Inferior parietal cortex (tissue), 1 donor: Measurements from ENCODE around the gene TRIM2.
"Not testable (repeated sequence)": the region's sequence is repeated elsewhere in the genome, so short reads cannot be mapped to it uniquely, and the experiment has no call there.

Source experiments
- DNase-seq: peaks from one replicate; pipeline ENCODE4 v3.0.0-alpha.2; 2016; ENCODE audit errors: extremely low spot score

The TRIM2 gene

DNA sequence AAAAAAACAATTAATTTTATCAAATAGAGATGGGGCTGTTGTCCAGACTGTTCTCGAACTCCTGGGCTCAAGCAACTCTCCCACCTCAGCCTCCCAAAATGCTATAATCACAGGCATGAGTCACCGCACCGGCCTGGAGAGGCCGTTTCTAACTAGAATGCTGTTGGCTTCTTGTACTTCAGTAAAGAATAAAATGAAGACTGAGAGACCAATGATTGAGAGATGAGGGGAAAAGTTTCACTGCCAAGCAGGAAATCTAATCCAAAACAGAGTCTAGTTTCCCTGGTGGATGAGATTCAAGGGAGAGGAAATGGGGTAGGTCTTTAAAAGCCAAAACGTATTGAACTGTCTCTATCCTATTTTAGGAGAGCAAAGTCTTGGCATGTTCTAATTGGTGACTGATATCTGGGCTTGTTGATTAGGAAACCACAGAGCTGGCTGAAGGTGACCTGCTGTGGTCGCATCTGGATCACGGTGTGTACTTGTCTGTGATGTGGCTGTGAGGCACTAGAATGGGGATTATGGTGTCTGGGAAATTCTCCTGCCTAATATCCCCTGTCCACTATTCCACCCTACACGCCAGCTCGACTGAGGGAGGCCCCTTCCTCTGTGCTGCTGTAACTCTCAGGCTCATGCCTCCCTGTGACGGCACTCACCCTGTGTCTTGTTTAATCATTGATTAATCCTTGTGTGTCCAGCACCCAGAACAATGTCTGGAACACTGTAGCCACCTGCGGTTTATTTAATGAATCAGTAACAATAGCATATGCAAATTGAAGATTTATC, 15.0 kb upstream of the TRIM2 start:
- DNase-seq = no peak

DNA sequence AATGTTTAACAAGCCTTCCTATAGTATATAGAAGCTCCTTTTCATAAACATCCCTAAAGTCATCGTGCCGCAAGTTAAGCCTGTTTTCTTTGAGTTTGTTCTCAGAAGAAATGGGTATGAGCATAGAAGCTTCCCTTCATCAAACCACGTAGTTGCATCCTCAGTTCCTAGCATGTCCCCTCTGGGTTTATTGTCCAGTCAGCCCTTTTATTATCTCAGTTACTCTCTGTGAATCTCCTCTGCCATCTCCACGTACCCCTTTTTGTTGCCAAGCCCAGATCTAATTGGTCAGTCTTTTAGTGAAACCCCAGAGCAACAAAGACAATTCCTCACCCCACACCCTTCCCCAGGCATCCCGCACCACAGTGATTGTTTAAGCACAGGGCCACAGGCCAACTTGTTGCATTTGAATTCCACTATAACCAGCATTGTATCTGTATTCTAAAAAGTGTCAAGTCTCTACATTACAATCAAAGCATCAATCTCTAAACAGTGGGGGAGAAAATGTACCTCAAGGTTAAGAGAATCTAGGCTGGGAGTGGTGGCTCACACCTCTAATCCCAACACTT, 12.4 kb upstream of the TRIM2 start:
- DNase-seq = no peak

DNA sequence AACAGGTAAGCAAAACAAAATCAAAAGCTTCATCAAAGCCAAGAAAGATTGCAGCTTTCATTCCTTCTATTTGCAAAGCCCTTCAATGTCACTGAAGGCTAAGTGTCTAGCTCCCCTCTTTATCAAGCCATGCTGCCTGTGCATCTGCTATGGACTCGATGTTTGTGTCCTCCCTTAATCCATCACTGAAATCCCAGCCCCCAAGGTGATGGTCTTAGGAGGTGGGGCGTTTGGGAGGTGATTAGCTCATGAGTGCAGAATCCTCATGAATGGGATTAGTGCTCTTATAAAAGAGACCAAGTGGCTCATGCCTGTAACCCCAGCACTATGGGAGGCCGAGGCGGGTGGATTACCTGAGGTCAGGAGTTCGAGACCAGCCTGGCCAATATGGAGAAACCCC, 6.9 kb upstream of the TRIM2 start:
- no peak for DNase-seq

- no peak for DNase-seq
Measured at GRCh38 chr4:153198719-153199118, 5.5 kb upstream of the TRIM2 start.

DNA sequence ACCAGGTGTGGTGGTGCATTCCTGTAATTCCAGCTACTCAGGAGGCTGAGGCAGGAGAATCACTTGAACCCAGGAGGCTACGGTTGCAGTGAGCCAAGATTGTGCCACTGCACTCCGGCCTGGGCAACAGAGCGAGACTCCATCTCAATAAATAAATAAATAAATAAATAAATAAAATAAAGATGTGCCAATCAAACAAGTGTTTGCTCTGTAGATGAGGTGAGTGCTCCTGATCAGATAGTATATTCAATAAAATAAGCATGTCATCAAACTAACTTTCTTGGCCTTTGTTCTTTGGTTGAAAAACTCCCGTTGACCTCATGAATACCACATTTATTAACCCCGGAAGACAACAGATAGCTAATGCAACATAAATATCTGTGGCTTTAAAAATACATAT, 497 bp upstream of the TRIM2 start:
- DNase-seq = not testable (repeated sequence)

GRCh38 chr4:153204728-153205648, 745 bp downstream of the TRIM2 start:
- DNase-seq = no peak

DNA sequence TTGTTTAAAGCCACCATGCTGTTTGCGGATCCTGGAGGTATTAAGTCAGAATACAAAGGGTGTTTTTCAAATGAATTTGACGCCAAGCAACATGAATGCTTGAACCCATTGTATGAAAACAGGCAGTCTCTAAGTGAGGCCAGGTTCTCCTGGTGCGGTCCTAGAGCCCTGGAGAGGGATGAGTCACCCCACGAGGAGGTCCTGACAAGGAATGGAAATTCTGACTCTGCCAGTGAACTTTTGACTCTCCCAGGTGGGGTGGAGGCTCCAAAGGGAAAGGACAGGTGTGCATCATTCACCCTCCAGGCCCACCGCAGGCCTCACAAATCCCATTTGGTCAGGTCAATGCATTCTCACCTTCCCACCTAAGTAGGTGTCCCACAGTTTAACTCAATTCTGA, 1.5 kb downstream of the TRIM2 start:
- DNase-seq = no peak

GRCh38 chr4:153206534-153206933, 2.3 kb downstream of the TRIM2 start:
- no peak for DNase-seq

- no peak for DNase-seq
Measured at GRCh38 chr4:153207027-153207426, 2.8 kb downstream of the TRIM2 start.

DNA sequence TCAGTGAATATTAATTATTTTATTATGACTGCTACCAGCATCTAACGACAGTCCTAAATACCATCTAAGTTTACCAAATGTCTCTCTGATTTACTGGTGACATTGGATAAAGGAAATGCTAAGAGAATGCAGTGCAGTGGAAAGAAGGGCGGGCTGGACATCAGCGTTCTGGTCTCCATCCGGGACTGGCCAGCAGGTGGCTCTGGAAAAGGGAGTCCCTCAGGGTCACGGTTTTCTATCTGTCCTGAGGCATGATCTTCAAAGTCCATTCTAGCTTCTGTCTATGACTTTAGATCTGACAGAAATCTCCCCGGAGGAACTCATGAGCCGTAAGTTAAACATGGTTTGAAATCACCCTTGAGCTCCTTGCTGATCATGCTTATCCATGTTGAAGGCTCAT, 3.3 kb downstream of the TRIM2 start:
- no peak for DNase-seq

DNA sequence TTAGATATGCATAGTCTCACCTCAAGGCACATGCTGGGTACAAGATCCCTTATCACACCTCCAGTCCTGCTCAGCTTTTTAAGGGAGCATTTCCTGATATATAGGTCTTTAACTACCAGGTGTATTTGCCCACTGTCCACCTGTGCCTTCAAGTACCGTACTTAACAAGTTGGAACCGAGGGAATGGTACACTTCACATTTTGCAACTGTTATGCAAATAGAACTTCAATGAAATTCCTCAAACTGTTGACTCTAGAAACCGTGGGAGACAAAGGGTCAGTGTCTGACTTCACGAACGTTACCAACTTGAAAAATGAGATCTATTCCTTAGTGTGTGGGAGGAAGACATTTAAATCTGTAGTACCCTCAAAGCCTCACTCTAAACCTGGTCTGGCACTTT, 5.2 kb downstream of the TRIM2 start:
- DNase-seq = no peak

- no peak for DNase-seq
Measured at GRCh38 chr4:153210727-153211126, 6.5 kb downstream of the TRIM2 start.

DNA sequence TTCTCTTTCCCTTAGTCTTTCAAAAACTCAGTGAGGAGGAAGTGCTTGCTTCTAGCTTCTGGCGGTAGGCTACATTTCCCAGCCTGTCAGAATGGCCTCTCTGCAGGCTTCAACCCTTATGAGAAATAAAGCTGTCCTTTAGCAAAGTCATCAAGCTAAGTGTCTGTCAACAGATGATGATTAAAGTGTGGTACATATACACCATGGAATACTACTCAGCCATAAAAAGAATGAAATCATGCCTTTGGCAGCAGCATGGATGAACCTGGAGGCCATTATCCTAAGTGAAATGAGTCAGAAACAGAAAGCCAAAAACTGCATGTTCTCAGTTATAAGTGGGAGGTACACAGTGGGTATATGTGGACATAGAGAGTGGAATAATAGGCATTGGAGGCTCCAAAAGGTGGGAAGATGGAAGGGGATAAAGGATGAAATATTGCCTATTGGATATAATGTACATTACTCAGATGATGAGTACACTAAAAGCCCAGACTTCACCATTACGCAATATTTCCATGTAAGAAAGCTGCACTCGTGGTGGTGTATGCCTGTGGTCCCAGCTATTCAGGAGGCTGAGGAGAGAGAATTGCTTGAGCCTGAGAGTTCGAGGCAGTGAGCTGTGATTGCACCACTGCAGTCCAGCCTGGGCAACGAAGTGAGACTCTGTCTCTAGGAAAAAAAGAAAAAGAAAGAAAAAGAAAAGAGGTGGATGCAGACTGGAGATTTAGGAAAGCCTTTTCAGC, 7.9 kb downstream of the TRIM2 start:
- DNase-seq = no peak

DNA sequence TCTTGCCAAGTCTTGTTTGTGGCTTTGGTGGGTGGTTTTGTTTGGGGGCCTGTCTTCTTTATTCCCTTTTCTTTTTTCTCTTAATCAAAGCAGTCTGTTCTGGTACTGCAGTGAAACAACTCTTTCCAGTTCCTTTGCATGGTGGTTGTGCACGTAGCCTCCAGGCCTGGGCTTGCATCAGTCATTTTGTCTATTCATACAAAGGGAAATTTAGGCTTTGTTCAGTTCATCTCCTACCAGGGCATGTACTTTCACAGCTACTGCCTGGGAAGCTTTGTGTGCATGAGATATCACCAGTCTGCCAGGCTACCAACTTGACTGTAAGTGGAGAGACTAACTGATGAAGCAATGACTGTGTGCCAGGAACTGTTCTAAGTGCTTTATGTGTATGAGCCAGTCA, 8.5 kb downstream of the TRIM2 start:
- DNase-seq = no peak

- no peak for DNase-seq
Measured at GRCh38 chr4:153215921-153216320, 11.7 kb downstream of the TRIM2 start.

GRCh38 chr4:153216546-153216945, 12.3 kb downstream of the TRIM2 start:
- DNase-seq = no peak

- no peak for DNase-seq
Measured at GRCh38 chr4:153217440-153217839, 13.2 kb downstream of the TRIM2 start.

DNA sequence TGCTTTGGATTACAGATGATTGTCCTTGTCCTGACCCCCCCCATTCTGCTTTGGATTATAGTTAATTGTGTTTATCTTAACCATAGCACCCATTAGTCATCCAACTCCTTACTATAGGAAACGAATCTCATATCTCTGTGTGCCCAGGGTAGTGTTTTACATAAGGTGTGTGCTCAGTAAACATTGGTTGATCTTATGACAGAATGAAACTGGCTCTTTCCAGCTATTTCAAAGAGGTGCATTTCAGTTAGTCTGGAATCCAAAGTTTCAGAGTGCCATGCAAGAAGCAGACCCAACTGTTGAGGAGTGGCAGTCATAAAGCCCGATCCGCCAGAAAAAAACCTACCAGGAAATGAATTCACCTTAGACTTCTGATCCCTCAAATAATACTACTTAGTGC, 14.7 kb downstream of the TRIM2 start:
- no peak for DNase-seq

DNA sequence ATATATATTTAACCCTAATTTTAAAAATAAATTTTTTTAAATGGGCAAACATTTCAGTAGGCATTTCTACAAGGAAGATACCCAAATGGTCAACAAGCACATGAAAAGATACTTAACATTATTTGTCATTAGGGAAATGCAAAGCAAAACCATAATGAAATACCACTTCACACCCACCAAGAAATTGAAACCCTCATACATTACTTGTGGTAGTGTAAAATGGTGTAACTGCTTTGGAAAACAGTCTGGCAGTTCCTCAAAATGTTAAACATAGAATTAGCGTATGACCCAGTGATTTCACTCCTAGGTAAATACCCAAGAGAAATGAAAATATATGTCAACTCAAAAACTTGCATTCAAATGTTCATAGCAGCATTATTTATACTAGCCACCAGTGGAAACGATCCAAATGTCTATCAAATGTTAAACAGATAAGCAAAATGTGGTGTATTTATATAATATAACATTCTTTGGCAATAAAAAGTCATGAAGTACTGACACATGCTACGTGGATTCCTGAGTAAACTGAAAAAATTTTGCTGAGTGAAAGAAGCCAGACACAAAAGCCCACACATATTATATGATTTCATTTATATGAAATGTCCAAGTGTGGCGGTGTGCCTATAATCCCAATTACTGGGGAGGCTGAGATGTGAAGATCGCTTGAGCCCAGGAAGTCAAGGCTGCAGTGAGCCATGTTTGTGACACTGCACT, 16.6 kb downstream of the TRIM2 start:
- no peak for DNase-seq

DNA sequence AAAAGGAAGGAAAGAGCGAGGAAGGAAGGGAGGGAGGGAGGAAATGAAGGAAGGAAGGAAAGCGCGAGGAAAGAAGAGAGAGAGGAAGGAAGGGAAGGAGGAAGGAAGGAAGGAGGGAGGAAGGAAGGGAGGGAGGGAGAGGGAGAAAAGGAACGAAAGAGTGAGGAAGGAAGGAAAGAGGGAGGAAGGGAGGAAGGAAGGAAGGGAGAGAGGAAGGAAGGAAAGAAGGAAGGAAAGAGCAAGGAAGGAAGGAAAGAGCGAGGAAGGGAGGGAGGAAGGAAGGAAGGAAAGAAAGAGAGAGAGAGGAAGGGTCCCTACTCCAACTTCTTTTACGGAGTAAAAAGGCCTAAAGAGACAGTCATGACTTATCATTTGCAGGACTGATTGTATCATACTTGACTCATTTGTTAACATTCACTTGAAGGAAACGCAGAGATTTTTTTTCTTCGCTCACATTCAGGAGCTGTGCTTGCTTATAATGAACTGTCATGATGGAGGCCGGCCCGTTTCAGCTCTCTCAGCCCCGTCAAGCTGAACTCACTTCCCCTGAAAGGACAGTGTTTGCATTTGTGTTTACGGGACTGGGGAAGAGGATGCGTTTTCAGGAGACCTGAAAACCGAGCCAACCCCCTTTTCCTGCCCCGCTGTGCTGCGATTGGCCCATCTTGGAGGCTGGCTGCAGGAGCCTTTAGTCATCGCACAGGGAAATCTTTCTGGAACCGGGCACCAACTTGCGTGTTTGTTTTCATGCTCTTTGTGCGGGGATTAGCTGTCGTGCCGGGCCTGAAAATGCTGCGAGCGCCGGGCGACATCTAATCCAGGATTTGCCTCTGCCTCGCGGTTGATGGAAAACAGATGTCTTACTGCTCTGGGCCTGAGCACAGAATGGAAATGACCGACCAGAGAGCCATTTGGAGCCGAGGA, 17.8 kb downstream of the TRIM2 start:
- peak; percentile 65 for DNase-seq
